Naive thymus-derived CD4-positive, alpha-beta T cell (primary cell): ENCODE results near the gene GGA1. TPM values are rescaled to one million over a fixed set of nuclear protein-coding genes. Genes with fewer than 3 reads are reported as not detected.

Source experiments
- ATAC-seq: fragments of 150-1000 bp; cut with Tn5 transposase; 2 replicates; pipeline ENCODE4 v1.10.0; 2021; ENCODE audit warnings: mild to moderate bottlenecking, moderate library complexity
- CTCF ChIA-PET: fragments of 350-600 bp; sonication (Branson Sonifier 250); formaldehyde crosslinking; loops from one replicate; lab custom pipeline; 2021; ENCODE audit warnings: antibody characterized with exemption; lab: Charles Lee
- POLR2A ChIA-PET: fragments of 350-600 bp; sonication (Branson Sonifier 250); formaldehyde crosslinking; loops from one replicate; lab custom pipeline; 2021; ENCODE audit warnings: antibody characterized with exemption, inconsistent platforms; lab: Charles Lee
- DNase-seq, 9 donors: peaks; one replicate each; pipeline versions ENCODE4 v3.0.0 to v3.0.0-alpha.2; 2020 to 2022; ENCODE audit warnings: mixed read lengths in 1 of 9
- H3K27ac ChIP-seq: one replicate; pipeline ENCODE4 v1.7.0; 2013; ENCODE audit warnings: mild to moderate bottlenecking, low read depth, low read length, moderate library complexity
- H3K27me3 ChIP-seq, 2 donors: one replicate each; pipeline ENCODE4 v1.7.0; 2013; ENCODE audit warnings: low read length in 2 of 2, mild to moderate bottlenecking in 2 of 2, moderate library complexity in 2 of 2; ENCODE audit not compliant: control insufficient read depth in 2 of 2, insufficient read depth in 2 of 2
- H3K36me3 ChIP-seq, 3 experiments: 1 replicate in 2 of 3; 2 replicates in 1 of 3; pipeline ENCODE4 v1.7.0; 2013; ENCODE audit warnings: low read length in 3 of 3, mild to moderate bottlenecking in 3 of 3, moderate library complexity in 1 of 3; ENCODE audit not compliant: insufficient read depth in 3 of 3, control insufficient read depth in 2 of 3
- H3K4me1 ChIP-seq, 2 donors: one replicate each; pipeline ENCODE4 v1.7.0; 2013; ENCODE audit warnings: low read length in 2 of 2, mild to moderate bottlenecking in 2 of 2, moderate library complexity in 1 of 2; ENCODE audit not compliant: control insufficient read depth in 2 of 2, insufficient read depth in 2 of 2
- H3K4me3 ChIP-seq: 2 replicates; pipeline ENCODE4 v1.7.0; 2013; ENCODE audit warnings: mild to moderate bottlenecking, low read length
- H3K9me3 ChIP-seq, 3 experiments: 1 replicate in 2 of 3; 2 replicates in 1 of 3; pipeline ENCODE4 v1.7.0; 2013; ENCODE audit warnings: low read length in 3 of 3; ENCODE audit not compliant: control insufficient read depth in 2 of 3
- H3K27ac Mint-ChIP-seq, 9 donors: one replicate each; pipeline ENCODE4 v1.8.0; 2020 to 2022; ENCODE audit warnings: mixed read lengths in 9 of 9, mild to moderate bottlenecking in 8 of 9, moderate library complexity in 5 of 9, inconsistent platforms in 2 of 9
- H3K27me3 Mint-ChIP-seq, 5 donors: one replicate each; pipeline ENCODE4 v1.8.0; 2021 to 2022; ENCODE audit warnings: mixed read lengths in 5 of 5, mild to moderate bottlenecking in 1 of 5
- H3K36me3 Mint-ChIP-seq, 5 donors: one replicate each; pipeline ENCODE4 v1.8.0; 2020 to 2022; ENCODE audit warnings: mixed read lengths in 5 of 5, mild to moderate bottlenecking in 3 of 5, inconsistent platforms in 1 of 5
- H3K4me1 Mint-ChIP-seq, 7 donors: one replicate each; pipeline ENCODE4 v1.8.0; 2020 to 2022; ENCODE audit warnings: mixed read lengths in 7 of 7, mild to moderate bottlenecking in 3 of 7, inconsistent platforms in 1 of 7
- H3K4me3 Mint-ChIP-seq, 10 donors: one replicate each; pipeline ENCODE4 v1.8.0; 2020 to 2022; ENCODE audit warnings: mild to moderate bottlenecking in 10 of 10, mixed read lengths in 10 of 10, moderate library complexity in 6 of 10, inconsistent platforms in 2 of 10
- H3K9me3 Mint-ChIP-seq, 11 donors: one replicate each; pipeline ENCODE4 v1.8.0; 2020 to 2022; ENCODE audit warnings: mixed read lengths in 11 of 11, mild to moderate bottlenecking in 4 of 11, inconsistent platforms in 1 of 11, moderate library complexity in 1 of 11
- intact Hi-C, 2 donors: fragments of 100-400 bp; cut with micrococcal nuclease; formaldehyde crosslinking; loops; one replicate each; pipeline ENCODE4 v1.15.1; 2023
- polyA plus RNA-seq, 2 donors: library from polyadenylated mRNA; unstranded; fragments of 300-500 nt; fragmentation: Illumina TruSeq; gene quantifications; one replicate each; pipeline ENCODE4 v1.2.3, GENCODE V29; 2021
- total RNA-seq, 6 experiments: library from RNA in 5 of 6; stranded (reverse) in 5 of 6; gene quantifications; 1 replicate in 5 of 6; 2 replicates in 1 of 6; pipeline ENCODE4 v1.2.3 and lab custom pipeline; 2021 to 2026

Gene GGA1
- total and polyA plus RNA-seq, 7 experiments from 2014 or later: 20.8 to 124 (median 87.2) TPM

- H3K36me3 ChIP-seq: peaks cover 0 to 31% (median 0%) of the 10 kb centered on the region in 3 experiments
- ChIA-PET POLR2A (interaction anchor here (1.2 to 10.0 kb wide), 6 partner anchors 9 to 46 kb away, joined by 3 to 135 read pairs (median 27); partner anchors contain the start of genes LGALS1 and PDXP), CTCF (interaction anchor here (13.6 to 20.3 kb wide), 3 partner anchors 5 to 45 kb away, joined by 254 to 292 read pairs (median 292); partner anchors contain the start of genes LGALS1, NOL12 and SH3BP1)
- Mint-ChIP-seq H3K36me3 (peaks cover 0 to 4% (median 0%) of the 10 kb centered on the region in 5 donors), H3K4me3 (peak overlapping the region in 3 of 10 donors; percentile 71 to 79 (median 77)), H3K27me3 (no peaks in the 10 kb centered on the region), H3K4me1 (peaks cover 22 to 66% (median 63%) of the 10 kb centered on the region in 7 donors), H3K27ac (peak overlapping the region; percentile 30 to 94 (median 90)), H3K9me3 (no peaks in the 10 kb centered on the region)
- H3K4me1 ChIP-seq: peaks cover 53 to 74% of the 10 kb centered on the region in 2 donors
- intact Hi-C loops: loop anchor here in 1 of 2 donors (5.0 kb wide), 1 partner anchor 112 kb away; no protein-coding TSS in a partner anchor
- peak overlapping the region; percentile 71 for H3K27ac ChIP-seq
- H3K27me3 ChIP-seq: no peaks in the 10 kb centered on the region
- H3K4me3 ChIP-seq: no peak overlapping the region
- no peak for ATAC-seq
- DNase-seq: no peak
- no peaks in the 10 kb centered on the region for H3K9me3 ChIP-seq
Measured at GRCh38 chr22:37635157-37635556, 26.5 kb downstream of the GGA1 start.

- no peaks in the 10 kb centered on the region for H3K27me3 ChIP-seq
- intact Hi-C loops: loop anchor here in 1 of 2 donors (5.0 kb wide), 1 partner anchor 111 kb away; no protein-coding TSS in a partner anchor
- peaks cover 60 to 81% of the 10 kb centered on the region in 2 donors for H3K4me1 ChIP-seq
- no peak for DNase-seq
- peaks cover 22 to 66% (median 60%) of the 10 kb centered on the region in 7 donors for H3K4me1 Mint-ChIP-seq
- peak overlapping the region in 9 of 10 donors; percentile 3 to 95 (median 53) for H3K4me3 Mint-ChIP-seq
- H3K9me3 Mint-ChIP-seq: no peaks in the 10 kb centered on the region
- ChIA-PET CTCF (interaction anchor here (1.1 to 17.3 kb wide), 4 partner anchors 11 to 44 kb away, joined by 3 to 292 read pairs (median 132); partner anchors contain the start of genes GGA1, LGALS1 and NOL12), POLR2A (interaction anchor here (0.6 to 10.1 kb wide), 9 partner anchors 11 to 183 kb away, joined by 3 to 135 read pairs (median 5); partner anchors contain the start of genes GGA1, LGALS1 and PDXP)
- peaks cover 0 to 26% (median 0%) of the 10 kb centered on the region in 3 experiments for H3K36me3 ChIP-seq
- no peaks in the 10 kb centered on the region for H3K9me3 ChIP-seq
- peak overlapping the region; percentile 26 for H3K4me3 ChIP-seq
- H3K27ac Mint-ChIP-seq: peak overlapping the region; percentile 57 to 94 (median 88)
- H3K27ac ChIP-seq: peak overlapping the region; percentile 81
- no peak for ATAC-seq
- H3K36me3 Mint-ChIP-seq: peaks cover 0 to 5% (median 0%) of the 10 kb centered on the region in 5 donors
- no peaks in the 10 kb centered on the region for H3K27me3 Mint-ChIP-seq
Measured at GRCh38 chr22:37636186-37636948, 27.7 kb downstream of the GGA1 start.

- Histone ChIP-seq H3K27me3 (no peaks in the 10 kb centered on the region), H3K4me1 (peaks cover 66 to 81% of the 10 kb centered on the region in 2 donors), H3K4me3 (peak overlapping the region; percentile 26), H3K9me3 (no peaks in the 10 kb centered on the region), H3K36me3 (peaks cover 0 to 26% (median 4%) of the 10 kb centered on the region in 3 experiments), H3K27ac (peak overlapping the region; percentile 81)
- Mint-ChIP-seq H3K4me3 (peak overlapping the region in 7 of 10 donors; percentile 34 to 95 (median 62)), H3K27me3 (no peaks in the 10 kb centered on the region), H3K36me3 (peaks cover 0 to 8% (median 0%) of the 10 kb centered on the region in 5 donors), H3K9me3 (no peaks in the 10 kb centered on the region), H3K4me1 (peaks cover 22 to 69% (median 65%) of the 10 kb centered on the region in 7 donors), H3K27ac (peak overlapping the region; percentile 57 to 94 (median 88))
- intact Hi-C loops: loop anchor here in 1 of 2 donors (5.0 kb wide), 1 partner anchor 110 kb away; no protein-coding TSS in a partner anchor
- ATAC-seq (no peak), DNase-seq (no peak)
- ChIA-PET CTCF (interaction anchor here (1.1 to 17.3 kb wide), 5 partner anchors 12 to 44 kb away, joined by 3 to 292 read pairs (median 10); partner anchors contain the start of genes GGA1, LGALS1, NOL12 and PDXP), POLR2A (interaction anchor here (0.6 to 10.1 kb wide), 10 partner anchors 11 to 182 kb away, joined by 3 to 135 read pairs (median 5); partner anchors contain the start of genes GGA1, LGALS1 and PDXP)
Measured at GRCh38 chr22:37636949-37637273, 28.3 kb downstream of the GGA1 start.

GRCh38 chr22:37638391-37639069 lies 29.9 kb downstream of the GGA1 start:
- Mint-ChIP-seq H3K27me3 (no peaks in the 10 kb centered on the region), H3K4me1 (peaks cover 27 to 76% (median 68%) of the 10 kb centered on the region in 7 donors), H3K36me3 (peaks cover 0 to 16% (median 3%) of the 10 kb centered on the region in 5 donors), H3K4me3 (peak overlapping the region; percentile 85 to 99 (median 94)), H3K9me3 (no peaks in the 10 kb centered on the region), H3K27ac (peak overlapping the region; percentile 78 to 94 (median 92))
- intact Hi-C loops: loop anchor here (1.0 to 5.0 kb wide), 6 partner anchors 11 to 109 kb away; partner anchors contain the start of genes GGA1 (in 2 of the 2) and PDXP (in 2 of the 2)
- Histone ChIP-seq H3K4me1 (peaks cover 71 to 82% of the 10 kb centered on the region in 2 donors), H3K27me3 (no peaks in the 10 kb centered on the region), H3K4me3 (peak overlapping the region; percentile 71), H3K36me3 (peaks cover 0 to 29% (median 16%) of the 10 kb centered on the region in 3 experiments), H3K27ac (peak overlapping the region; percentile 81), H3K9me3 (no peaks in the 10 kb centered on the region)
- CTCF ChIA-PET: interaction anchor here (0.7 to 17.3 kb wide), 6 partner anchors 10 to 42 kb away, joined by 3 to 292 read pairs (median 8); partner anchors contain the start of genes LGALS1, NOL12 and PDXP
- ATAC-seq (peak; percentile 23), DNase-seq (peak in 5 of 9 donors; percentile 33 to 46 (median 36))
- POLR2A ChIA-PET: interaction anchor here (1.0 to 10.1 kb wide), 5 partner anchors 13 to 37 kb away, joined by 3 to 135 read pairs (median 74); partner anchors contain the start of genes GGA1, LGALS1 and PDXP

GRCh38 chr22:37639070-37639760 lies 30.6 kb downstream of the GGA1 start, which contains the start of gene SH3BP1:
TSS of gene SH3BP1 (plus strand) at chr22:37639669. CDS start at chr22:37639788, 119 bp downstream.
- peaks cover under 1 to 36% (median 20%) of the 10 kb centered on the region in 3 experiments for H3K36me3 ChIP-seq
- ChIA-PET CTCF (interaction anchor here (2.8 to 17.3 kb wide), 3 partner anchors 14 to 41 kb away, joined by 10 to 292 read pairs (median 254); partner anchors contain the start of genes LGALS1 and NOL12), POLR2A (interaction anchor here (0.9 to 10.1 kb wide), 6 partner anchors 7 to 37 kb away, joined by 3 to 135 read pairs (median 56); partner anchors contain the start of genes GGA1, LGALS1 and PDXP)
- Mint-ChIP-seq H3K36me3 (peaks cover 0 to 17% (median 8%) of the 10 kb centered on the region in 5 donors), H3K9me3 (no peaks in the 10 kb centered on the region), H3K4me1 (peaks cover 28 to 75% (median 66%) of the 10 kb centered on the region in 7 donors), H3K4me3 (peak within 1 kb of the TSS; percentile 85 to 99 (median 96)), H3K27ac (peak within 1 kb of the TSS; percentile 80 to 98 (median 93)), H3K27me3 (no peaks in the 10 kb centered on the region)
- ATAC-seq: peak; percentile 46
- H3K27ac ChIP-seq: peak within 1 kb of the TSS; percentile 81
- H3K4me3 ChIP-seq: peak within 1 kb of the TSS; percentile 71
- intact Hi-C loops: loop anchor here (1.0 to 5.0 kb wide), 4 partner anchors 19 to 108 kb away; partner anchors contain the start of genes GGA1 (in 2 of the 2) and PDXP (in 2 of the 2)
- H3K4me1 ChIP-seq: peaks cover 68 to 79% of the 10 kb centered on the region in 2 donors
- no peaks in the 10 kb centered on the region for H3K27me3 ChIP-seq
- peak in 8 of 9 donors; percentile 30 to 74 (median 46) for DNase-seq
- no peaks in the 10 kb centered on the region for H3K9me3 ChIP-seq
